GM21528 (cell line): ENCODE results near the gene BST1.

Experiments used
- ATAC-seq: cut with Tn5 transposase; IDR thresholded peaks from one replicate; pipeline ENCODE4 v1.9.1; 2021; ENCODE audit warnings: mild to moderate bottlenecking, moderate library complexity; ENCODE audit not compliant: unreplicated experiment, low FRiP score

The BST1 gene

DNA sequence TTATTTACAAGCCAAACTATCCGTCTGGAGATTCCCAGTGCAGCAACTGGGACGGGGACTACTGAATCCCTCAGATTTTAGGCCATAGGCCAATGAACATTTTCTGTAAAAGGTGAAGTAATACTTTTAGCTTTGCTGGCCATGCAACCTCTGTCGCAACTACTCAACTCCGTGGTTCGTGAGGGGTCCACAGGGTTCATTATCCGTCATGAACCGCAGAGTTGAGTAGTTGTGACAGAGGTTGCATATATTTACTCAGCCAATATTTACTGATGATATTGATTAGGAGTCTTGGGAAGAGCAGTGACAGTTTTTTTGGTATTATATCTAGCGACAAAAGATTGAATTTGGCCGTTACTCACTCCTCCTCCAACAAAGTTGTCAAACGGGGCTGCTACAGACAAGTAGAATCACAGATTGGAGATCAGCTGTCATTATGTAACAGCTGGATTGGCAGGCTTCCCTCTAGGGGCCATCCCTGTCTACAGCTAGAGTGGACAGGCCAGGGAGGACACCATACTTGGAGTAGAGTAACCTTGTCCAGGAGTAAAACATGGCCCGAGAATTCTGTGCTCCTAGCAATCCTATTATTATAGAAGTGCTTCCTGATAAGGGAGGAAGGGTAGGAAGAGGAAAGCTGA lies 38.0 kb downstream of the BST1 start:
- ATAC-seq = no peak

DNA sequence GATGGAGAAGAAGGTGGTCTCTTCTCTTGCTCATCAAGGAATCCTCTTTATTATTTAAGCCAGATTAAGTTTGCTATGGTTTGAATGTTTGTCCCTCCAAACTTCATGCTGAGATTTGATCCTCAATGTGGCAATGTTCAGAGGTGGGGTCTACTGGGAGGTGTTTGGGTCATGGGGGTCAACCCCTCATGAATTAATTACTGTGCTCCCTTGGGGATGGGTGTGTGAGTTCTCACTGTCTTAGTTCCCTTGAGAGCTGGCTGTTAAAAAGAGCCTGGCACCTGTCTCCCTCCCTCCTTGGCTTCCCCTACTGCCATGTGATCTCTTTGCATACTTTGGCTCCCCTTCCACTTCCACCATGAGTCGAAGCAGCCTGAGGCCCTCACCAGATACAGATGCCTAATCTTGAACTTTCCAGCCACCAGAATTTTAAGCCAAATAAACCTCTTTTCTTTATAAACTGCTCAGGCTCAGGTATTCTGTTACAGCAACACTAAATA lies 39.3 kb downstream of the BST1 start:
- no peak for ATAC-seq

DNA sequence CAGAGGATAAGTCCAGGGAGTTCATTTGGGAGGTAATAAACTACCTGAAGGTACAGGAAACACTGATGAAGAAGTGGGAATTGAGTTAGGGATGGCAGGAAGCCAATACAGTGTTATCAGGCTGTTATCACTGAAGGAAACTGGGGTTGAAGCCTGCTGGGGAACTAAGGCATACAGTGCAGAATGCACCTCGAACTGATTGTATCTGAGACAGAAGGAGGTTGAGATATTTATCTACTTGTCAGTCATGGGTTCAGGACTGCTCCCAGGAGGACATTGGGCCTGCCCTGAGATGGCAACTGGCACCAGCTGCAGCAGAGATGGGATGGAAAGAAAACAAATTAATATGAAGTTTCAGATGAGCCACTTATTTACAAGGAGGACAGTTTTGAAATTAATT lies 39.8 kb downstream of the BST1 start:
- ATAC-seq = no peak

DNA sequence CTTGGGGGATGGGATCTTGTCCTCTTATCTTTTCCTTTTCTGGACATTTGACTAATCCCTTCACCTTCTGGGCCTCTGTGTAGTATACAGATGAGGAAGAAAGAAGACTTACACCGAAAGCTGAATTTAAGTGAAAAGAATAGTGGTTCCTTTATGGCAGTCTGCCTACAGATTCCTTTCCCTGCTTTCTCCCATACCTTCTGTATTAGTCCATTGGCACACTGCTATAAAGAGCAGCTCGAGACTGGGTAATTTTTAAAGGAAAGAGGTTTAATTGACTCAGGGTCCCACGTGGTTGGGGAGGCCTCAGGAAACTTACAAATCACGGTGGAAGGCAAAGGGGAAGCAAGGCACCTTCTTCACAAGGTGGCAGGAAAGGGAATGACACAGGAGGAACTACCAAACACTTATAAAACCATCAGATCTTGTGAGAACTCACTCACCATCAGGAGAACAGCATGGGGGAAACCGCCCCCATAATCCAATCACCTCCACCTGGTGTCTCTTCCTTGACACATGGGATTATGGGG lies 41.2 kb downstream of the BST1 start:
- no peak for ATAC-seq

DNA sequence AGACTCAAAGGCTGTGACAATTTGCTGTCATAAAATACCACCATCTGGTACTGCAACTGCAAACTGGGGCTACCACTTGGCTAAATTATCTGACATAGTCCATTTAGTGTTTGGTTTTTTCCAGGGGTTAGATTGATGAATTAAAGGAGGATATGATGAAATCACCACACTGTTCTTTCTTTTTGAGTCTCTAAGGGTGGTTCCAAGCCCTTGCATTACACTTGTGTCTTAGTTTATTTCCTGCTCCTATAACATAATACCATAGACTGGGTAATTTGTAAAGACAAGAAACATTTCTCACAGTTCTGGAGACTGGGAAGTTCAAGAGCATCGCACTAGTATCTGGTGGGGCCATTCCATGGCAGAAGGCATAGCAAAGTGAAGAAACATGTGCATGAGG lies 43.2 kb downstream of the BST1 start:
- ATAC-seq = no peak

DNA sequence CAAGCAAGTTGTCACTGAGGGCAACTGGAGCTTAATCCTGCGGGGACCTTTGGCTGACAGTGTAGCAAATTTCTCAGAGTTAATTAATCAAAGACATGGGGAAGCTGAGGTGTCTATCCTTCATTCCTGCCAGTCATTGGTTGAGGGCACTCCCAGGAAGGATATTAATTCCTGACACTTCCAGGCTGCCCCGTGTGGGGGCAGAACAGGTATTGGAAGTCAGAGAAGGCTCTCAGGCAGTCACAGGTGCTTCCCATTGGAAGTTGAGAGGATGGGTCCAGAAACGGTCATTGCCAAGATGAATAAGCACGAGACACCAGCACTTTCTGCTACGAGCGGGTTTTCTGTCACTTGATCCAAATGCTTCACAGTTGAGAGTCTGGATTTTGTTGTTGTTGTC lies 46.1 kb downstream of the BST1 start:
- ATAC-seq = no peak

DNA sequence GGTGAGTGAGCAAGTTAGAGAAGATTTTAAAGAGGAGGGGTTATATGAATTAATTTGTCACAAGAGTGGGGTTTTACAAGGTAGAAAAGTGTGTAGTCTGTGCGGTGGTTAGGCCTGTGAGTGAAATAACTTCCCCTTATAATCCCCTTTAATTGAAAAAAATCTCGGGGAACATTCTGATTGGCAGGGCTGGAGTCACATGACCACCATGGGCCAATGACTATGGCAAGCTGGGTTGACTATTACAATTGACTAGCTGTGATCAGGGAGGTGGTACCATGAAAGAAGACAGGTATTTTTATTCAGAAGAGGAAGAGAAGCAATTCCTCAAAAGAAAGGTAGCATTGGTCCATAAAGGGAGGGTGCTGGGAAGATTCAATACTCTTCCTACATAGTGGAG lies 48.3 kb downstream of the BST1 start:
- ATAC-seq = no peak

DNA sequence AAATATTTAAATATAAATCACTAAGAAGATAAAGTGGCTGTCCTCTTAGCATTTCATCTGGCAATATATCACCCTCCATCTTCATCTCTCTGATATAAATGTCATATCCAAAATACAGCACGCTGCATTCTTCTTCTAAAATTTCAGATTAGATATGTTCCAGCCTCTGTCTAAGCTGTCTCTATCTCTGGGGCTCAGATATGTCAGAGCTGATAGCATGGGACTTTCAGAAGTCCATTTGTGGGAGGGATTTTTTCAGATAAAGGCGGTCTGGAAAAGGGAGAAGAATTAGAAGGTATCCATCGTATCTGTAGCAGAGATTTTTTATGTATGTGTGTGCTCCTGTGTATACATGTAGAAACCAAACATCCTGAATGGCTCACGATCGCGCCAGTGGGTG lies 50.2 kb downstream of the BST1 start:
- ATAC-seq = no peak

DNA sequence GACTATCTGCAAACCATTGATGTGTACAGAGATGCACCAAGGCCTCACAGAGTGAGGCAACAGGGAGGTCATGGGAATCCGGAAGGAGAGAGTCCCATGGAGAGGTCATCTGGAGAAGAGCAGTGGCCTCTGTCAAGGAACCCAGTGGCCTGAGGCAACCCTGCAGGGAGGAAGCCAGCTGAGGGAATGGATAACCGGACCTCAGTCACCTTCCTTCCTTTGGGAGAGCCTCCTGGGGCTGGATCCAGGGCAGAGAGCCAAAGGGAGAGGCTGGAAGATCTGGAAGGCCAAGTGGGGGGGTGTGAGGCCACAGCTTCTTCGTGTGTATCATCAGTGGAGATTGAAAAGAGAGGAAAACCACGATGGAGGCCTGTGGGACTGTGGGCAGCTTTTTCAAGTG lies 50.9 kb downstream of the BST1 start:
- no peak for ATAC-seq

DNA sequence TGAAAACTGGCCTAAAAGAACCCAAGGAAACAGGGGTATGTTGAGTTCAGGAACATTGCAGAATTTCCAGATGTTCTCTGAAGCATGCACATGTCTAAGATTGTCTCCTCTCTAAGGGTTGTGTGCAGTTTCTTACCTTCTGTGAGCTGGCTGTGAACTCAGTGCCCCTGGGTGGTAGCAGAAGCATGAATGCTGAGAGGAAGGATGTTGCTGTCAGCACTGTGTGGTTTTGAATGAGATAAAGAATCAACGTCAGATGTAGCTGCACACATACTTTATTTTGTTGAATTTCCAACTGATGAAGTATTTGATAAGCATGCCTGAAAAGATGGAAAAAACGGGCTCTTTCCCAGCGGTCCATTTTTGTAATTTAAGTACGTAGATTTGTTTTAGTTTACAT lies 51.5 kb downstream of the BST1 start:
- no peak for ATAC-seq

DNA sequence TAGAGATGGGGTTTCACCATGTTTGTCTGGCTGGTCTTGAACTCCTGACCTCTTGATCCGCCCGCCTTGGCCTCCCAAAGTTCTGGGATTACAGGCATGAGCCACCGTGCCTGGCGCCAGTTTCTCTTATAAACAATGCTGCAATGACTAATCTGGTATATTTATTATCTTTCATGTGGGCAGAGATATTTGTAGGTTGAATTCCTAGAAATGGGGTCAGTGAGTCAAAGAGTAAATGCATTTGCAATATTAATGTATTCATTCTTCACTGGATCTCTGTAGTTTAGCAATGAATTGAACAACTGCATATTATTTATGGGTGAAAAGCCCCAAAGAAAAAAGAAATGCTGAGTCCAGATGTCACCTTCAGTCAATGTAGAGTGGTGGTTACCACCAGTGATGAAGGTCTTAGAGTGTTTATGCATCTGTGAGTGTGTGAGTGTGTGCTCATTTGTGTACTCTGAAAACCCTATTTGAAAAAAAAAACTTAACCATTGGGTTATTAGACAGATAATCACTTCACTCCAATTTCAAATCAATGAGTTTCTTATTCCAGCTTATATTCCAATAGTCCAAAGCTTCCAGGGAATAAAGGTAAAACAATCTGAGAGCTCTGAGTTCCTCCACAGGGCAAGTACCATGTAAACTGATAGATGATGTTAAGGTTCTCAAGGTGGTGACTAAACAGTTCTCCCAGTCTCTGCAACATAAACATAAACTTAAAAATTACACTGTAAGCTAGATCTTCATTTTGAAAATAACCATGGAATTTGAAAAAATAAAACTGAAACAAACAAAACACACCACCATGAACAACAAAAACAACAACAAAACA lies 52.7 kb downstream of the BST1 start:
- peak; percentile 21 for ATAC-seq

DNA sequence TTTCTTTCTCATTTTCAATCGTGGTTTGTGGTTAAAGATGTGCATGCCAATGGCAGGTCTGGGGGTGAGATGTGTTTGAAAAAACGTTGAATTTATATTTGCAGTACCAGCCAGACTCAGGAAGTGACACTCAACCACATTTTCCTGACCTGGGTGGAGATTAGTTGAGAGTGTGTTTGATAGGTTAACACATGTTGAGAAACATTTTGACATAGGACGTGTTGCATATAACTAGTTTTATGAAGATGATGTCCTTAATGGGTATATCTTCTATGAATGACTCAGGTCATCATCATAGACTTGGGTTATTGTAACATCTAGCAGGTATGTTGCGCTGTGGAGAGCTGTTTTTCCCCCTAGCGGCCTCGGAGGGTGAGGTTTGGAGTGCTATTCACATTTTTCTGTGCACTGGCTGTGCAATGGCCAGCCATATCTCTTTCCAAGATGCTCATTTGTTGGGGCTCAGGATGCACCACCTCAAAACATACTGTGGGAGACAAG lies 53.5 kb downstream of the BST1 start:
- peak; percentile 87 for ATAC-seq

DNA sequence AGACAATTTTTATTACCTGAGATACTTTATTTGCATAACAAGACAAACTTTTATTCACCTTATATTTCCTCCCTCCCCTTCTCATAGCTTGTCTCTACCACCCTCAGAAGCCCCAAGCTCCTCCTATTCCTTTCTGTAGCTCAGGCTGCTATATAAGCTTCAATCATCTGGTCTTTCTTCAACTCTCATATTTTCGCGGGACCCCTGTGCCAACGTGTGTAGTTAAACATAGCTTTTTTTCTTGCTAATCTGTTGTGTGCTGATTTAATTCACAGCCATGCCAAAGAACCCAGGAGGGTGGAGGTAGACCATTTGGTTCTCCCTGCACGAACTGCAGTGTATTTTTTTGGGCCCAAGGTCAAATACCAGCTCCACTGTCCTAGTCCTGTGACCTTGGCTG lies 54.2 kb downstream of the BST1 start:
- ATAC-seq = no peak

DNA sequence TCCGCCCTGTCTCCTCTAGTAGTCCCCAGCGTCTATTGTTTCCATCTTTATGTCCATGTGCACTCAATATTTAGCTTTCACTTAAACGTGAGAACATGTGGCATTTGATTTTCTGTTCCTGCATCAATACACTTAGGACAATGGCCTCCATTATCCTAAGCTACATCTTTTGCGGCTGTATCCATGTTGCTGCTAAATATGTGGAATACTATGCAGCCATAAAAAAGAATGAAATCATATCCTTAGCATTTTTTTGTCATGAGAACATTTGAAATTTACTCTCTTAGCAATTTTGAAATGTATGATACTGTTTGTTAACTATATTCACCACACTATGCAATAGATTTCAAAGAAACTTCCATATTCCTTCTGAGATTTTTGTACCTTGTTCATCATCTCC lies 55.4 kb downstream of the BST1 start:
- no peak for ATAC-seq

DNA sequence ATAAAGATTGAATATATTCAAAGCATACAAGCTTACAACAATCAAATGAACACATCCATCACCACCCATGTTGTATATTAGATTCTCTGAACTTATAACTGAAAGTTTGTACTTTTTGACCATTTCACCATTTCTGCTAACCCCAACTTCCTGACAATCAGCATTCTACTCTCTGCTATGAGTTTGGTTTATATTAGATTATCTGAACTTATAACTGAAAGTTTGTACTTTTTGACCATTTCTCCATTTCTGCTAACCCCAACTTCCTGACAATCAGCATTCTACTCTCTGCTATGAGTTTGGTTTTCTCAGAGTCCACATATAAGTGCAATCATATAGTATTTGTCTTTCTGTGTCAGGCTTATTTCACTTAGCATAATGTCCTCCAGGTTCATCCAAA lies 59.6 kb downstream of the BST1 start:
- ATAC-seq = peak; percentile 45

DNA sequence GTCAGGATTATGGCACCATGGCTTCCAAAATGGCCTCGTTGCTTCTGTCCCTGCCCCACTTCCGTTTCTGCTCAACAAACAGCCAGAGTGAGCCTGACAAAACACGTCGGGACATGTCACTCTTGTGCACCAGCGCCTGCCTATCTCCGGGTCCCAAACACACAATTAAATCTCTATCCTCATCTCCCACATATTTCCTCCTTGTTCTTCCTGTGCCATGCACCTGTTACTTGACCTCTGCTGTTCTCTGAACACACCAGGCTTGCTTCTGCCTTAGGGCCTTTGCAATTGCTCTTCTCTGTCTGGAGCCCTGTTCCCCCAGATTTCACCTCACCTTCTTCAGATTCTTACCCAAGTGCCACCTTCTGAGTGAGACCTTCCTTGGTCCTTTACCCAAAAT lies 62.5 kb downstream of the BST1 start:
- ATAC-seq = no peak

DNA sequence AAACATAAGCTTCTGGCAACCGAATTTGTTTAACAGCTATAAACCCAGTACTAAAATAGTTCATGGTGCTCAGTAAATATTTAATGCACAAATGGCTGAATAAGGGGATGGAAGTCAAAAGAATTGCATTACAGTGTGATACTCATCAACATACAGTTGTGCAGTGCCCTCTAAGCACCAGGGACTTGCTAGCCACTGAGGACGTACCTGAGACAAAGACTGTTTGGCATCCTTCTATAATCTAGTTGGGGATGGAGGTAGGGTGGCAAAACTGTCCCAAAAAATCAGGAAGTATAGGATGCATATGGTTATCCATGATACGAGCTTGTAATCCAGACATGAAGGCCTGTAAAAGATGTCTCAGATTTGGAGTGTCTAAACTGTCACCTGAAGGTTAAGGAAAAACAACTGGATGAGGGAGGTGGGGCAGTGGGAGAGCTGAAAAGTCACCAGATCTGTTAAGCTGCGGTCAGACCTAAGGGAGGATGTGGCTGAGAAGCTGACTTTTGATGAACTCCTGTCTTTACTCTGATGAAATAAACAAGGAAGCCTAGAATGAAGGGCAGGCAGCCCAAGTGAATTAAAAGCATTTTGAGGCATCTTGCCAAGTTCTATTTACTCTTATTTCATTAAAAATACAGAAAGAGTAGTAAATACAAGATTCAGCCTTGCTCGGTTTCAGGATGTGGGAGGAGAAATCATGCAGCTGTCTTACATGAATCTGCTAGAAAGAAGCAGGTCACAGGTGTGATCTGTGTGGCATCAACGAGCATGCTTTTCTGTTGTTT lies 63.2 kb downstream of the BST1 start:
- ATAC-seq = peak; percentile 57

DNA sequence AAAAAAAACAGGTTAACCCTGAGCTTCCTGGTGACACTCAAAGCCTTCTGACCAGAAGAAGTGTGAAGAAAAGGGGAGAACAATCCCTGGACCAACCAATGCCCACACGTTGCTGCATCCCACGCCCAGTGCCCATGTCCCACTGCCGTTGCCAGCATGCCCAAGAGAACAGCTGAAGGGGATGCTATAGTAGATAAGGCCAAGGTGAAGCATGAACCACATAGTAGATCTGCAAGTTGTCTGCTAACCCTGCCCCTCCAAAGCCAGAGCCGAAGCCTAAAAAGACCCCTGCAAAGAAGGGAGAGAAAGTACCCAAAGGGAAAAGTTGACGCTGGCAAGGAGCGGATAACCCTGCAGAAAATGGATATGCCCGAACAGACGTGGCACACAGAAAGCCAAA lies 64.0 kb downstream of the BST1 start:
- ATAC-seq = no peak

DNA sequence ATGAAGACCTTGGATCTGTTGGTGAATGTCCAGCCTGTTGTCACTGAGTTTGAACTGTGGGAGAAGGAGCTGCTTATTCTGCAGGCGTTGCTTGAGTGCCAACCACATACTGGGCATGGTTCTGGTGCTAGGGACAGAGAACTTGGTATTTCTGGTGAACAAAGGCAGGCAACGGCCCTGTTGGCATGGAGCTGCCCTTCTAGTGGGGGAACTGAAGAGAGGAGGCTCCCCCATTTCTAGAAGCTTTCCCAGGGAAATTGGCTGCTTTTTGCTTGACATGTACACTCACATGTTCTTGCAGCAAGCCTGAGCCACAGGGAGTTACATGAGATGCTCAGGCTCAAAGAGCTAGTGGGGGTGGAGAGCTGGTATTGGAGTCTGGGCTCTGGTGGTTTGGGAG lies 66.3 kb downstream of the BST1 start:
- no peak for ATAC-seq

DNA sequence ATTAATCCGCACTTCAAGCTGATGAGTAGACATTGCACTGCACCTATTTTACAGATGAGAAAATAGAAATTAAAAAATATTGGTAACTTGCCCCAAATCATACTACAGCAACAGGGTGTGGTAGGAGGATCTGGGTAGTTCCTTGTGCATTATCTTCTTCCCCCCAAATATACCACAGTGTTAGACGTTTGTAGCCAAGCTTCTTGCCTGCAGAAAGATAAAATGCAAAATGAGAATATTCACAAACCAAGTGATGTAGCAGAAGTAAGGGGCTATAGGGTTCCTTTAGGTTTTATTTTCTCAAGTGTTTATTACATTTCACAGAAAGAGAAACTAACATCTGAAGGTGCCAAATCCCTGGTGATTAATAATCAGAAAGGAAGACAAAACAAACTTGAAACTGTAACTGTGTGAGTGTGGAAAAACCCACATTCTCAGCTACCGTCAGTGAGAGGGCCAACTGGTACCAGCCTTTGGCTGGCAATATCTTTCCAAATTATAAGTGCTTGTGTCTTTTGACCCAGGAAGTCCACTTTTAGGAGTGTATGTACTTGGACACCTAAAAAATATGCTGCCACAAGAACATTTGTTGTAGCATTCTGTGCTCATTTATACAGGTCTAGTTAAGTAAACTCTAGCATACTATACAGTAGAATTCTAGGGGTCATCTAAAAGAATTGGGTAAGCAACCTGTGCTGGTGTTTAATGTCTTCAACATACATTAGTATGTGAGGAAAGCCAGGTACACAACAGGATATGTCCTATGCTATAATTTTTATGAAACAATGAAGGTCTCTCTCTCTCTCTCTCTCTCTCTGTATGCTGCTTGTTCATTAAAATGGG lies 68.6 kb downstream of the BST1 start:
- peak; percentile 58 for ATAC-seq
